A673 (cell line): ENCODE data around the gene CYP19A1.

ENCODE experiments used
- EZH2 ChIP-seq: fragments of 200-600 bp; sonication (generic); IDR thresholded peaks from 2 replicates; pipeline ENCODE4 v1.6.1; 2017; ENCODE audit warnings: borderline replicate concordance, low read depth, mild to moderate bottlenecking, mixed read lengths, antibody characterized with exemption, low read length; ENCODE audit not compliant: poor library complexity, severe bottlenecking
- TF ChIP-seq, protein P1 (sequence below): fragments of 300-800, 200-600 bp; sonication (generic); conservative IDR thresholded peaks from 2 replicates; pipeline ENCODE4 v1.5.1; 2017; ENCODE audit warnings: low read depth, mild to moderate bottlenecking, antibody characterized with exemption, low read length, moderate library complexity, mixed read lengths

DNA sequence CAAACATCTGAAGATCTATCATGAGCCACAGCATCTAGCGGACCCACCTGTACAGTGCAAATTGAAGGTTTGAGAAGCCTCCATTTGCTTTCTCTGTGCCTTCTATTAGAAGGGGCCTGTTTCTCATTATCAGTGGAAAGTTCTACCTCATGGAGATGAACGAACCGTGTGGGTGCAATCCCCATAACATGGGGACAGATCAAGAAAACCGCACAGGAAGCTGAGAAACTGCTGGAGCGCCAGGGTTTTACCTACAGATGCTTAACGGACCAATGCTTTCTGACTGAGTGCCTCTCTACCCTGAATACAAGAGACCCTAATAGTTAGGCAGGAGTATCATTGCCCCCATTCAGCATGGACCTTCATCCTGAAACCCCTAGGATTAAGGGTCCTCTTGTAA, 53.5 kb downstream of the CYP19A1 start:
- TF ChIP-seq, protein P1, sequence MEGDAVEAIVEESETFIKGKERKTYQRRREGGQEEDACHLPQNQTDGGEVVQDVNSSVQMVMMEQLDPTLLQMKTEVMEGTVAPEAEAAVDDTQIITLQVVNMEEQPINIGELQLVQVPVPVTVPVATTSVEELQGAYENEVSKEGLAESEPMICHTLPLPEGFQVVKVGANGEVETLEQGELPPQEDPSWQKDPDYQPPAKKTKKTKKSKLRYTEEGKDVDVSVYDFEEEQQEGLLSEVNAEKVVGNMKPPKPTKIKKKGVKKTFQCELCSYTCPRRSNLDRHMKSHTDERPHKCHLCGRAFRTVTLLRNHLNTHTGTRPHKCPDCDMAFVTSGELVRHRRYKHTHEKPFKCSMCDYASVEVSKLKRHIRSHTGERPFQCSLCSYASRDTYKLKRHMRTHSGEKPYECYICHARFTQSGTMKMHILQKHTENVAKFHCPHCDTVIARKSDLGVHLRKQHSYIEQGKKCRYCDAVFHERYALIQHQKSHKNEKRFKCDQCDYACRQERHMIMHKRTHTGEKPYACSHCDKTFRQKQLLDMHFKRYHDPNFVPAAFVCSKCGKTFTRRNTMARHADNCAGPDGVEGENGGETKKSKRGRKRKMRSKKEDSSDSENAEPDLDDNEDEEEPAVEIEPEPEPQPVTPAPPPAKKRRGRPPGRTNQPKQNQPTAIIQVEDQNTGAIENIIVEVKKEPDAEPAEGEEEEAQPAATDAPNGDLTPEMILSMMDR, result no peak
- TF ChIP-seq EZH2, result no peak
